Endothelial cell of hepatic sinusoid (primary cell): ENCODE results near the gene RPS6KL1.

ENCODE experiments used
- in situ Hi-C: cut with HindIII; loops from 2 replicates; pipeline ENCODE4 v1.10.0; 2017; ENCODE audit warnings: low sequenced_read_pairs

The RPS6KL1 gene

GRCh38 chr14:74863274-74863673 is 59.8 kb downstream of the RPS6KL1 start:
- in situ Hi-C loops: loop anchor here (5.0 kb wide), 1 partner anchor 44 kb away; no protein-coding TSS in a partner anchor

- in situ Hi-C loops: loop anchor here (5.0 kb wide), 1 partner anchor 46 kb away; no protein-coding TSS in a partner anchor
Observed at GRCh38 chr14:74861734-74862090, 61.3 kb downstream of the RPS6KL1 start.

GRCh38 chr14:74860899-74861733 is 61.9 kb downstream of the RPS6KL1 start:
- in situ Hi-C loops: loop anchor here (5.0 kb wide), 1 partner anchor 46 kb away; no protein-coding TSS in a partner anchor

GRCh38 chr14:74859757-74860552 is 63.1 kb downstream of the RPS6KL1 start:
- in situ Hi-C loops: loop anchor here (5.0 kb wide), 1 partner anchor 47 kb away; no protein-coding TSS in a partner anchor

- in situ Hi-C loops: no loop called here
Observed at GRCh38 chr14:74858022-74858421, 65.0 kb downstream of the RPS6KL1 start.

- in situ Hi-C loops: no loop called here
Observed at GRCh38 chr14:74856366-74856765, 66.7 kb downstream of the RPS6KL1 start.

GRCh38 chr14:74855945-74856344 is 67.1 kb downstream of the RPS6KL1 start:
- in situ Hi-C loops: no loop called here

GRCh38 chr14:74855021-74855420 is 68.0 kb downstream of the RPS6KL1 start:
- in situ Hi-C loops: no loop called here
